HepG2 (cell line): ENCODE data around the gene EPHB6. TPM values are rescaled to one million over a fixed set of nuclear protein-coding genes. Genes with fewer than 3 reads are reported as not detected.

Experiments
- ATAC-seq: fragments of 200-7000 bp; cut with Tn5 transposase; 3 replicates; pipeline ENCODE4 v1.9.1; 2020; ENCODE audit warnings: mild to moderate bottlenecking, moderate library complexity
- BruUV-seq: library from RNA; stranded (reverse); fragments of 400-500 nt; replicated peaks from 2 replicates; lab custom pipeline; 2021; lab: Mats Ljungman, UMichigan
- CTCF ChIA-PET: fragments of 300-600 bp; formaldehyde crosslinking; extraction: SDS; loops from one replicate; lab custom pipeline; 2021; ENCODE audit warnings: low total read pairs, inconsistent platforms, low intra/inter-chr PET ratio; lab: Yijun Ruan, JAX
- POLR2A ChIA-PET: fragments of 350-600 bp; sonication (Branson Sonifier 250); formaldehyde crosslinking; loops from one replicate; lab custom pipeline; 2020; ENCODE audit warnings: antibody characterized with exemption, inconsistent platforms; lab: Yijun Ruan, JAX
- DNase-seq: peaks from one replicate; pipeline ENCODE4 v3.0.0-alpha.2; 2015; ENCODE audit warnings: low spot score
- FAIRE-seq: peaks from 3 replicates; lab custom pipeline; 2011; peaks lifted over from hg19 to GRCh38; lab: Jason Lieb, UNC
- H2AFZ ChIP-seq: one replicate; pipeline ENCODE4 v1.6.1; 2011; ENCODE audit warnings: low read length, inconsistent platforms
- H3K27ac ChIP-seq: fragments of 300-600 bp; 3 replicates; pipeline ENCODE4 v1.8.0; 2011; ENCODE audit warnings: mixed run types, mild to moderate bottlenecking, mixed read lengths, low read length, inconsistent platforms; ENCODE audit not compliant: insufficient read depth; ENCODE audit errors: extremely low read length
- H3K27me3 ChIP-seq, 2 experiments: fragments of 200-600 bp in 1 of 2; 2 replicates in 1 of 2; 3 replicates in 1 of 2; pipeline versions ENCODE4 v1.6.0 to v1.8.0; 2011; ENCODE audit warnings: low read length in 2 of 2, mild to moderate bottlenecking in 2 of 2, moderate library complexity in 2 of 2, inconsistent platforms in 1 of 2; ENCODE audit not compliant: insufficient read depth in 2 of 2, control insufficient read depth in 1 of 2
- H3K36me3 ChIP-seq, 2 experiments: fragments of 200-600 bp in 1 of 2; replicated peaks in 1 of 2; 2 replicates in 1 of 2; 3 replicates in 1 of 2; pipeline versions ENCODE4 v1.5.1 to v1.8.0; 2011; ENCODE audit warnings: low read length in 2 of 2, inconsistent platforms in 1 of 2; ENCODE audit not compliant: insufficient read depth in 2 of 2, control insufficient read depth in 1 of 2
- H3K4me1 ChIP-seq: 2 replicates; pipeline ENCODE4 v1.5.1; 2012; ENCODE audit warnings: low read length, inconsistent platforms; ENCODE audit not compliant: insufficient read depth
- H3K4me2 ChIP-seq: 2 replicates; pipeline ENCODE4 v1.6.0; 2011; ENCODE audit warnings: low read depth, low read length, inconsistent platforms
- H3K4me3 ChIP-seq, 3 experiments: fragments of 200-600 bp in 1 of 3; sonication (generic), shearing (Covaris generic) in 1 of 3; replicated peaks in 1 of 3; 2 replicates each; pipeline ENCODE4 v1.5.1; 2011 to 2016; ENCODE audit warnings: low read length in 3 of 3, inconsistent platforms in 2 of 3, low read depth in 2 of 3, mild to moderate bottlenecking in 2 of 3, control low read depth in 1 of 3, mixed read lengths in 1 of 3; ENCODE audit not compliant: insufficient read depth in 1 of 3
- H3K79me2 ChIP-seq: one replicate; pipeline ENCODE4 v1.6.1; 2011; ENCODE audit warnings: low read length, inconsistent platforms; ENCODE audit not compliant: insufficient read depth
- H3K9ac ChIP-seq: 2 replicates; pipeline ENCODE4 v1.6.0; 2011; ENCODE audit warnings: mild to moderate bottlenecking, low read depth, low read length, inconsistent platforms; ENCODE audit not compliant: insufficient read depth
- H3K9me3 ChIP-seq: 2 replicates; pipeline ENCODE4 v1.5.1; 2012; ENCODE audit warnings: mild to moderate bottlenecking, low read length
- H4K20me1 ChIP-seq: 2 replicates; pipeline ENCODE4 v1.6.0; 2011; ENCODE audit warnings: inconsistent platforms, mild to moderate bottlenecking, low read length, moderate library complexity; ENCODE audit not compliant: insufficient read depth
- ETV6 ChIP-seq: sonication (generic); formaldehyde crosslinking; conservative IDR thresholded peaks from 2 replicates; pipeline ENCODE4 v1.4.0; 2020; ENCODE audit warnings: missing genetic modification reagents
- GFI1 ChIP-seq: sonication (generic); formaldehyde crosslinking; IDR thresholded peaks from 2 replicates; pipeline ENCODE4 v1.5.0; 2020; ENCODE audit warnings: missing genetic modification reagents, mild to moderate bottlenecking, borderline replicate concordance
- HNF1B ChIP-seq: sonication (generic); formaldehyde crosslinking; IDR thresholded peaks from 2 replicates; pipeline ENCODE4 v1.5.1; 2020; ENCODE audit warnings: mild to moderate bottlenecking, moderate library complexity, missing genetic modification reagents
- KDM3A ChIP-seq: IDR thresholded peaks from 2 replicates; pipeline ENCODE4 v1.6.1; 2018; ENCODE audit warnings: low read depth, missing compliant biosample characterization
- NCOA1 ChIP-seq: sonication (generic); formaldehyde crosslinking; IDR thresholded peaks from 2 replicates; pipeline ENCODE4 v1.9.0; 2021; ENCODE audit warnings: missing genetic modification reagents
- WGBS: methylation state at CpG from one replicate; pipeline ENCODE4 v1.1.6; 2017; ENCODE audit warnings: low lambda C conversion rate; 5-methylcytosine and 5-hydroxymethylcytosine counted together
- in situ Hi-C: cut with HindIII; loops from 2 replicates; pipeline ENCODE4 v1.10.0; 2017; ENCODE audit warnings: low pct_unique_long_range_greater_than_20kb; ENCODE audit not compliant: extremely low pct_ligation_motif_present
- intact Hi-C: fragments of 100-400 bp; cut with micrococcal nuclease; formaldehyde crosslinking; loops from one replicate; pipeline ENCODE4 v1.10.0; 2022; ENCODE audit not compliant: unreplicated experiment
- polyA plus RNA-seq, 8 experiments: library from polyadenylated mRNA; depleted of rRNA in 3 of 8; stranded (reverse) in 7 of 8; unstranded in 1 of 8; fragments of >200 nt; fragmentation: Illumina TruSeq in 4 of 8; extraction: Trizol in 4 of 8; gene quantifications; 2 replicates each; pipeline versions ENCODE4 v1.2.1 to v1.2.3, GENCODE V29; 2011 to 2016; ENCODE audit warnings: low read depth in 4 of 8, missing spikeins in 1 of 8, mixed read lengths in 1 of 8; ENCODE audit not compliant: insufficient read depth in 1 of 8
- total RNA-seq, 5 experiments: library from RNA; depleted of rRNA; stranded (reverse); fragments of >200 nt; fragmentation: Illumina TruSeq; extraction: Trizol; gene quantifications; 2 replicates each; pipeline ENCODE4 v1.2.3, GENCODE V29; 2016; ENCODE audit warnings: low read depth in 1 of 5

Gene EPHB6
- total and polyA plus RNA-seq, 2 of the 13 experiments (the other 11 are each of a cell fraction or from before 2014, with no cell fraction given) = not detected

DNA sequence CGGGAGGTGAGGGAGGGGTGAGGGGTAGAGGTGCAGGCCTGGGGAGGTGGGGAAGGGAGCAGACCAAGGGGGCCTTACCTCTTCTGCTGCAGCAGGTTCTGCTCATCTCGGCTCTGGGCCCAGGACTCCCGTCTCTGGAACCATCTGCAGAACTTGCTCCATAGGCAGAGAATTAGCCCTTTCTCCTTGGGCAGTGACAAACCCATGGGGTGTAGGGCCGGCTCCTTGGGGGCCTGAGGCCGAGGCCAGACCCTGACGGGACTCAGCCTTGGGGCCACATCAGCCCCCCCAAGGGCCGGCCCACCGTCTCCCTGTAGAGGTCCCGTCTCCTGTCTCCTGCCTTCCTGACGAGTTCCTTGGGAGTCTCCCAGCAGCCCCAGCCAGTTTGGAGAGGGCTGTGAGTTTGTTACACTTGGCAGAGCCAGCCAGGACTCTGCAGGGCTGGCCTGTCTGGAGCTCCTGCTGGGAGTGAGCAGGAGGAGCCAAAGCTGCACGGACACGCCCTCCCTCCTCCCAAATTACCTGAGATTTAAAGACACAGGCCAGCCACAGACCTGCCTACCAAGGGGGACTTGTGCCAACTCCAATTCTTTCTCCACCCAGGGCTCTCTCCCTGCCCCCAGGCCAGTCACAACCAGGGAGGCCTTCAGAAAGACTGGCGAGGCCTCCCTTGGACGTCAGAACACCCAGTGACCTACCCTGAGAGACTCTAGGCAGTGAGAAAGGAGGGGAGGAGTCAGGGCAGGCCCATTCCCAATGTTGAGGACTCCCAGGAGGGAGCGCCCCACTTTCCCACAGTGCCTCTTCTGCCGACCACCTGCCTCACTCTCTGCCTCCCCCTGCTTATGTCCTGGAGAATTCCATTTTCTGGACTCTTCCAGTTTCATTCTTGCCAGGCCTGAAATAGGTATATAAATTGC is 30.7 kb downstream of the EPHB6 start, which contains the start of gene TRPV6:
TRPV6 (minus strand) TSS at position 435 of the 920 bp plus-strand sequence.
- no peak for TF ChIP-seq HNF1B (CRISPR knock-in tag)
- TF ChIP-seq GFI1 (CRISPR knock-in tag) = no peak
- TF ChIP-seq NCOA1 = no peak
- no peak for TF ChIP-seq ETV6 (CRISPR knock-in tag)
- no peak for TF ChIP-seq KDM3A (CRISPR knock-in tag)
- TF ChIP-seq, all 625 proteins: peak for 0
- no peaks in the 10 kb centered on the region for H3K4me1 ChIP-seq
- no peak for FAIRE-seq
- POLR2A ChIA-PET = no interaction called here
- H2AFZ ChIP-seq = no peak within 1 kb of the TSS
- intact Hi-C loops (loop anchor here (10.0 kb wide), 1 partner anchor 119 kb away; no protein-coding TSS in a partner anchor), in situ Hi-C loops (no loop called here)
- no peaks in the 10 kb centered on the region for H3K79me2 ChIP-seq
- no peak for DNase-seq
- peaks cover 0 to 11% of the 10 kb centered on the region in 2 experiments; a peak in 3 of 5 replicates for H3K27me3 ChIP-seq
- H3K9ac ChIP-seq = no peak within 1 kb of the TSS
- no peak within 1 kb of the TSS for H3K4me2 ChIP-seq
- no peak; the same call in 1 of the 3 replicates for ATAC-seq
- CTCF ChIA-PET = no interaction called here
- WGBS = 35% methylated on average over 3 of the region's 16 CpGs
- H3K27ac ChIP-seq = no peak within 1 kb of the TSS
- no peak within 1 kb of the TSS for H3K4me3 ChIP-seq
- H3K9me3 ChIP-seq = no peaks in the 10 kb centered on the region
- no peaks in the 10 kb centered on the region for H4K20me1 ChIP-seq
- no TSS peak for BruUV-seq
- no peaks in the 10 kb centered on the region for H3K36me3 ChIP-seq
